HG02852 (cell line): ENCODE measurements around the gene PPM1D.
A peak's percentile ranks its signal among the peaks of the same experiment; 100 is the strongest.
"Not testable (repeated sequence)": the region's sequence is repeated elsewhere in the genome, so short reads cannot be mapped to it uniquely, and the experiment has no call there.

Source experiments
- ATAC-seq: cut with Tn5 transposase; IDR thresholded peaks from one replicate; pipeline ENCODE4 v1.9.1; 2021; ENCODE audit warnings: mild to moderate bottlenecking, moderate library complexity; ENCODE audit not compliant: unreplicated experiment

Gene PPM1D

GRCh38 chr17:60664022-60664421 is 64.0 kb downstream of the PPM1D start:
- no peak for ATAC-seq

- ATAC-seq = no peak
These were observed 65.6 kb downstream of the PPM1D start for GRCh38 chr17:60665602-60666001.

GRCh38 chr17:60668741-60669140 is 68.7 kb downstream of the PPM1D start:
- not testable (repeated sequence) for ATAC-seq

- no peak for ATAC-seq
These were observed 71.5 kb downstream of the PPM1D start for GRCh38 chr17:60671482-60671881.

- ATAC-seq = not testable (repeated sequence)
These were observed 74.6 kb downstream of the PPM1D start for GRCh38 chr17:60674637-60675036.

GRCh38 chr17:60675997-60676396 is 76.0 kb downstream of the PPM1D start:
- no peak for ATAC-seq

- no peak for ATAC-seq
These were observed 76.8 kb downstream of the PPM1D start for GRCh38 chr17:60676758-60677307.

- peak; percentile 97 for ATAC-seq
These were observed 77.5 kb downstream of the PPM1D start, which contains the start of gene BCAS3 for GRCh38 chr17:60677308-60678117. TSS of gene BCAS3 (plus strand) at chr17:60677851.

- ATAC-seq = no peak
These were observed 78.1 kb downstream of the PPM1D start for GRCh38 chr17:60678118-60678444.

GRCh38 chr17:60679287-60679686 is 79.3 kb downstream of the PPM1D start:
- ATAC-seq = no peak

GRCh38 chr17:60680754-60681153 is 80.8 kb downstream of the PPM1D start:
- ATAC-seq = no peak

- ATAC-seq = no peak
These were observed 85.4 kb downstream of the PPM1D start for GRCh38 chr17:60685437-60685836.

- ATAC-seq = no peak
These were observed 96.0 kb downstream of the PPM1D start for GRCh38 chr17:60695960-60696359.

GRCh38 chr17:60699090-60699489 is 99.1 kb downstream of the PPM1D start:
- no peak for ATAC-seq

- no peak for ATAC-seq
These were observed 104.2 kb downstream of the PPM1D start for GRCh38 chr17:60704170-60704569.

- ATAC-seq = no peak
These were observed 112.7 kb downstream of the PPM1D start for GRCh38 chr17:60712675-60713074.

- no peak for ATAC-seq
These were observed 113.6 kb downstream of the PPM1D start for GRCh38 chr17:60713608-60714007.
